ENCODE data around the gene CCDC93.

CCDC93 gene

GRCh38 chr2:118013724-118014491 is at the start of gene CCDC93:
TSS of gene CCDC93 (minus strand) at chr2:118014070. CDS start at chr2:118013995, 75 bp downstream.
- DNase-seq, result peak; percentile 82

- DNase-seq, result no peak
These were observed 48.8 kb upstream of the CCDC93 start for GRCh38 chr2:118062669-118063068.

GRCh38 chr2:118062048-118062447 is 48.2 kb upstream of the CCDC93 start:
- peak; percentile 23 for DNase-seq

- DNase-seq, result peak; percentile 75
These were observed 47.5 kb upstream of the CCDC93 start for GRCh38 chr2:118061135-118061955.

GRCh38 chr2:118059919-118060478 is 46.1 kb upstream of the CCDC93 start:
- peak; percentile 98 for DNase-seq

- DNase-seq, result peak; percentile 55
These were observed 45.1 kb upstream of the CCDC93 start for GRCh38 chr2:118058951-118059350.

- no peak for DNase-seq
These were observed 42.9 kb upstream of the CCDC93 start for GRCh38 chr2:118056801-118057200.

- no peak for DNase-seq
These were observed 42.3 kb upstream of the CCDC93 start for GRCh38 chr2:118056165-118056534.

- no peak for DNase-seq
These were observed 41.8 kb upstream of the CCDC93 start for GRCh38 chr2:118055512-118056164.

- DNase-seq, result no peak
These were observed 40.5 kb upstream of the CCDC93 start for GRCh38 chr2:118054213-118055008.

GRCh38 chr2:118053681-118054080 is 39.8 kb upstream of the CCDC93 start:
- no peak for DNase-seq

- DNase-seq, result no peak
These were observed 38.6 kb upstream of the CCDC93 start for GRCh38 chr2:118052474-118052873.

- DNase-seq, result no peak
These were observed 38.0 kb upstream of the CCDC93 start for GRCh38 chr2:118051826-118052358.

GRCh38 chr2:118050974-118051373 is 37.1 kb upstream of the CCDC93 start:
- DNase-seq, result no peak

GRCh38 chr2:118050386-118050785 is 36.5 kb upstream of the CCDC93 start:
- peak; percentile 71 for DNase-seq

- DNase-seq, result no peak
These were observed 35.9 kb upstream of the CCDC93 start for GRCh38 chr2:118049816-118050140.

GRCh38 chr2:118049140-118049815 is 35.4 kb upstream of the CCDC93 start:
- DNase-seq, result peak; percentile 16

- DNase-seq, result peak; percentile 57
These were observed 34.5 kb upstream of the CCDC93 start for GRCh38 chr2:118048401-118048800.

GRCh38 chr2:118047380-118047826 is 33.5 kb upstream of the CCDC93 start:
- DNase-seq, result peak; percentile 75

- DNase-seq, result peak; percentile 52
These were observed 32.9 kb upstream of the CCDC93 start for GRCh38 chr2:118046634-118047210.

- DNase-seq, result no peak
These were observed 31.4 kb upstream of the CCDC93 start for GRCh38 chr2:118045286-118045685.
